Activated T-cell treated with anti-CD3 and anti-CD28 coated beads for 1 hour (primary cell): ENCODE results near the gene SLC9A9.
"Not testable (repeated sequence)": the region's sequence is repeated elsewhere in the genome, so short reads cannot be mapped to it uniquely, and the experiment has no call there.

Source experiments
- DNase-seq: peaks from one replicate; pipeline ENCODE4 v3.0.0-alpha.2; 2020; ENCODE audit warnings: low read depth

The SLC9A9 gene

DNA sequence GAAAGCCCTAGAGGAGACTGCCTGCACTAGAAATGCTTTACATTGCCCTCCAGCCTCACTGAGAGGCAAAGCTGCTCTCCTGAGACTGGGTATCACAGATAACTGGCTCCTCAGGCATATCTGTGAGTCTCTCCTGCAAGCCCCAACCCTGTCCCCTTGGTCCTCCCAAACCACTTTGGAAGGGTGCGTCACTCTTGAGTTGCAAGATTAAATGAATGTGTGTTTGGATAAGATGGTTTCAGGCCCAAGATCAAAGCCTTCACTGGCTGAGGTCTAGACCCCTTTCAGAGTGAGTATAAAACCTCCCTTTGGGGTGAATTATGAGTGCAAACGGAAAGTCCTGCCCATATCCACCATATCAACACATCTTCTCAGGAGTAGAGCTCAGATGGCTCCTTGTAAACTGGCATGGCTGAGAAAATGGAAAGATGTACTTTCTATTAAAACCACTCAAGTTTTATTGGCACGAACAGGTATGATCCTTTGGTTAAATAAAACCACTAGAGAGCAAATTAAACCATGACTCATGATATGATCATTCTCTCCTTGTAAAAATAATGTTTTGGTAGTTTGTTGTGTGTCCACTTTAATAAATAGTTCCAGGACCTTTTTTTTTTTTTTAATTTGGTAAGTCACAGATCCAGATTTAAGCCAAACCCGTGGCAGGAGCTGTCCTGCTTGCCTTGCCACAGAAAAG is 564.7 kb downstream of the SLC9A9 start:
- DNase-seq: no peak

DNA sequence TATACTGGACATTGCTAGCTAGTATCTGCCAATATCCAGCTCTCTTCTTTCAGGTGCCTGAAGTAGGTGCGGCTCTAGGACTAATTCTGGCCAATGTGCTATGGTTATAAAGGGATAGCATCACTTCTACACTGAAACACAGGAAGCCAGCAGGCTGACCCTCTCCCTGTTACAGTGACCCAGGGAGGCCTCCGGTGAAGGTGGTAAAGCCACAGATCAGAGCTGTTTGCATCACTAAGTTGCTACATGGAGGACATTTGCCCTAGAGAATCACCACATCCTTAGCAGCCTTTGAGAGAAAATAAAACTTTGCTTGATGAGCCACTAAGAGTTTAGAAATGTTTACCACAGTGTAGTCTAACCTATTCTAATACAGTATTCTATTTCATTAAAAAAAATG is 567.3 kb downstream of the SLC9A9 start:
- no peak for DNase-seq

DNA sequence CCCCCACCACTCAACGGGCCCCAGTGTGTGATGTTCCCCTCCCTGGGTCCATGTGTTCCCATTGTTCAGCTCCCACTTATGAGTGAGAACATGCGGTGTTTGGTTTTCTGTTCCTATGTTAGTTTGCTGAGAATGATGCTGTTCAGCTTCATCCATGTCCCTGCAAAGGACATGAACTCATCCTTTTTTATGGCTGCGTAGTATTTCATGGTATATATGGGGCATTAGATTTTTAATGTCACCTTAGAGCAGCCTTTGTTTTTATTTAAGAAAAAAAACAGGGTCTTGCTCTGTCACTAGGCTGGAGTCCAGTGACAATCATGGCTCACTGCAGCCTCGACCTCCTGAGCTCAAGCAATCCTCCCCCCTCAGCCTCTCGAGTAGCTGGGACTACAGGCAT is 568.7 kb downstream of the SLC9A9 start:
- DNase-seq: not testable (repeated sequence)

DNA sequence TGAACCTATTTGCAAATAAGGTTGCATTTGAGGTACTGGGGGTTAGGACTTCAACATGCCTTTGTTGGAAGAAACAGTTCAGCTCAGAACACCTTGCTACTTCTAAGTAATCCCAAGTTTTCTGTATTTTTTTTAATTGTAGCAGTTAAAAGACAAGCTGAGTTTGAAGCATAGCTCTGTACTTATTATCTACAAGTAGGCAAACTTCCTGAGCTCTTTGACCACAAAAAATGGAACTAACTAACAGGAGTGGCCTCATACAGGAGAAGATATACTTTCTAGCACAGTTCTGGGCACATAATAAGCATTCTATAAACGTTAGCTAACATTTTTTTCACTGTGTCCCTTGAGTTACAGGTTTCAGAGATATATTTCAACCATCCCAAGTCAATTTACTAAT is 569.5 kb downstream of the SLC9A9 start:
- DNase-seq: no peak

DNA sequence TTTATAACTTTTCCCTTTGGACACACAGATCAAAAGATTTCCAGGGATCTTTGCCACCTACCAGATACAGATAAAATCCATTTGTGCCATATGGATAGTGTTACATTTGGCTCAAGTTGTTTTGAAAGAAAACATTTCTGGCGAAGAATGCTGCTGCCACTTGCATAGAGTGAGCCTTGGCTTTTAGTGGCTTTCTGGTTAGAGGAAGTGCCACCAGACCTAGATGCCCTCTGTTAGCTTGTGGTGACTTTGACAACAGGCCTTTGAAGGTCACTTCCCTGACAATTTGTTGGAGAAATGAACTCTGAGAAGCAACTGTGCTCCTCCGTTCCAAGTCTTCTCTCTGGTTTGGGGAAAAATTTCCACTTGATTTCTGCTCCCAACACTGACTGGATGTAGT is 570.7 kb downstream of the SLC9A9 start:
- DNase-seq: no peak

GRCh38 chr3:143276592-143276991 is 571.7 kb downstream of the SLC9A9 start:
- DNase-seq: no peak

GRCh38 chr3:143273975-143274690 is 574.1 kb downstream of the SLC9A9 start:
- DNase-seq: no peak

- no peak for DNase-seq
These were observed 577.1 kb downstream of the SLC9A9 start for GRCh38 chr3:143271136-143271535.

DNA sequence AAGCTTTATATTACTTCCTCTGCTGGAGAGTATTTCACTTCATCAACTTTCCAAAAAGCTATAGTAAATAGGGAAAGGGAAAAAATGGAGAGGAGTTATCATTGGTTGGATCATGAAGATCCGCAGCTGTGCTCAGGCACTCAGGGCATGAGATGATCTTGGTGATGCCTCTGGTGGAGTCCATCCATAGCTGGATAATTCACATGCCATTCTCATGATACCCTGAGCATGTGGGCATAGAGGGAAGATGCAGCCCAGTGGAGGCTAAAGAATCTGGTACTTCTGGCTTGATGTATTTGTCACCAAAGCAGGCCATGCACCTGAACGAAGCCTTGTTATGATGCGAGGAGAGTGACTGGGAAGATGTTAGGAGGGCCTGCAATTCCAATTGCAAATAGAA is 578.5 kb downstream of the SLC9A9 start:
- no peak for DNase-seq

DNA sequence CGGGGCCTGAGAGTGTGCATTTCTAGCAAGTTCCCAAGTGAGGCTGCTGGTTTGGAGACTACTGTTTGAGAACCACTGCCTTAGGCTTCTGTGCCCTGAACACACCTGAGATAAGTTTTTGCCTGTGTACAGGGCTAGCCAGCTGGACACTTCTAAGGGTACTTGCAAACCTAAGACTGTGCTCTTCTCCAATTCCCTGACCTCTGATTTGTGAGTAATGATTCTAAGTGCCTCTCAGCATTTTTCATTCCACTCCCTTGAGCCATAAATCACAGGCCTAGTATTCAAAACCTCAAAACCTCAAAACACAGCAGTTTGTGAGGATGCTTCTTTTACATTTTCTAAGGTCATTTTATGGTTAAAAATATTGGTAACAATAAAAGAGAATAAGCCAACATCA is 580.3 kb downstream of the SLC9A9 start:
- no peak for DNase-seq

DNA sequence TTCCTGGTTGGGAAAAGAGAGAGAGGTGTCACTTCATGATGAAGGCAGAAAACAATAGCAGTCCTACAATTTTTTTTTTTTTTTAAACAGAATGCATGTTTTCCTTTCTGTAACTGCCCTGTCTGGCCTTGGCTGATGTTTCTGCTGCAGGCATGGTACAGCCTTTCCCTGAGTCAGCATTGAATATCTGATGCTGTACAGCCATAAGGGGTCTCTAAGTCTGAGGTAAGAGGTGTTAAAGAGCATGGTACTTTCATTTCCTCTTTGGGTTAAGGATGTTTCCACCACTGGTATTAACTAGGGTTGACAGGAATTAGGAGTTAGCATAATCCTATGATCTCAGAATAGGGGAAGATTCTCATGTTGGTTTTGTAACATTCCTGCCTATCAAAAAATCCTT is 581.3 kb downstream of the SLC9A9 start:
- no peak for DNase-seq

DNA sequence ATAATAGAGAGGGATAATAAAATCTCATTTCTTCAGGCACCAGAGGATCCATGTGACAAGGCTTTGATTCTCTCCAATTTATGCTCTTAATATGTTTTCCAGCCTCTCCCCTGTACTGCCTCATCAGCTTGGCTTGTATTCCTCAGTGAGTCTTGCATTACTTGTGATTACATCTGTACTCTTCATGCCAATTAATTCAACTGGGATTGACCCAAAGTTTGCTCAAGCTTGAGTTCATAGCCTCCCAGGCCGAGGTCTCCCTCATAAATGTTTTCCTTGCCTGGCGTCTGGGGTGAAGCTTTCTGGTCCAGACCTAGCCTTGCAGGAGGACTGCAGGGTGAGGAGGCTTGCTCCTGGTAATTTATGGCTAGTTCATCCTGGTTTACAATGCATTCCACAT is 581.8 kb downstream of the SLC9A9 start:
- DNase-seq: no peak

DNA sequence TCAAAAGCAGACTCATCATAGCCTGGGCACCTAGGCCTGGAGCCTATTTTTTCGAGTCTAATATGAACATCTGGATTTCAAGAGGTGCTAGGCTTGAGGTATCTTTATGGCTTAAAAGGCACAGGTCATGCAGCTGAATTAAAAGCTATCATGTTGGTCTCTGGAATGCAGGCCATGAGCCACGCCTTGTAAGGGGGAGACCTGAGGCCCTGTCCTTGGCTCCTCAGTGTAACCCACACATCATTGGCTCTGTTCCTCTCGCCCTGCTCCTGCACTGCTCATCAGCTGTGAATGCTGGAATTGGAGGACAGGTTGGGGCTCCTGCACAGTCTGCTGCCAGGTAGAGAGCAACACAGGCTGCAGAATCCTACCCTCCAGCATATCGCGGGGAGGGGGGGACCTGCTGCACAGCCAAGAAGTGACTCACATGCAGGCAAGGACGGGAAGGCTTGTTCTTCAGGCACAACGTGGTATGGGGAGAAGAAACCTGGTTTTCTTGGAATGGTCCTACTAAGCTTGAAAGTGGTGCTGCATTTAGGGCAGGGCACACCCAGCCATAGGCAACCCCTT is 582.7 kb downstream of the SLC9A9 start:
- DNase-seq: no peak

DNA sequence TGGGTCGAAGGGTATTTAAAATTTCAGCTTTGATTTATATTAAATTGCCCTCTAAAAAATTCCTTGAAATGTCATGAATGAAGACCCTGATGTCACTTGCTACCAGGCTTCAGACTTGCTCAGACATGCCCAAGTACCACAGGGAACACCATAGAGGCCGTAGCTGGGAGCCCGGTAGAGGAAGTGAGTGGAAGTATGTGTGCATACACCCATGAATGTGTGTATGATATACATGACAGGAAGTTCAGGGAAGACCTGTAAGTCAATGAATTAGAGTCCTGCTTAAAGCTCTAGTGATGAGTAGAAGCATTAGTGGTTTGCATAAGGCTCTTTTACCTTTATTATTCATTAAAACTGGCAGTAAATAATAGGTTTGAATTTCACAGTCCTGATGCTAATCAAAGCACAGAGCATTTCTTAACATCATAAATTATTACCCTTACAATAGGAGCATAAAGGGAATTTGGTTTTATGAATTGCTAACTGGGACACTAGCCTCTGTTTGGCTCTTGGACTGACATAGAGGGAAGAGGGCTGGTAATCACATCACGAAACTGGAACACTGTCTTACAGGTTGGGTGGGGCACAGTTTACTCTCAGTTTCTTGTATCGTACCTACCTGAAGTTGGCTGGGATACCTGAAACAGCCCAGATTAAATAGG is 584.3 kb downstream of the SLC9A9 start:
- no peak for DNase-seq

DNA sequence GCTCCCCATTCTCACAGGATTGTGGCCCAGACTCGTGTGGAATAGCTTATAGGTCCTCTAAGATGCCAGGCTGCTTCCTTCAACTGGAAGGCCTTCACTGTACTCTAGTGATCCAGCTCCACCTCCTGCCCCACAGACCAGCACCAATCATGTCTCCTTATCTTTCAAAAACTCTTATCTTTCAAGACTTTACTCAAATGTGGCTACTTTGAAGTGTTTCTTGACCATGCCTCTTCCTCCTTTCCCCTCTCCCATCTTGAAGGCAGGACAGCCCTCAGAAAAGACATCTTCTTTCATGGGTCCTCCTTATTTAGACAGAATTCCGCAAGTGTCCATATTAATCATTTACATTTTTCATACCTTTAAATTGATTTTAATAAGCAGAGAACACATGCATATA is 586.4 kb downstream of the SLC9A9 start:
- DNase-seq: no peak

- DNase-seq: no peak
These were observed 589.6 kb downstream of the SLC9A9 start for GRCh38 chr3:143258692-143259091.

GRCh38 chr3:143256416-143256815 is 591.9 kb downstream of the SLC9A9 start:
- DNase-seq: no peak

DNA sequence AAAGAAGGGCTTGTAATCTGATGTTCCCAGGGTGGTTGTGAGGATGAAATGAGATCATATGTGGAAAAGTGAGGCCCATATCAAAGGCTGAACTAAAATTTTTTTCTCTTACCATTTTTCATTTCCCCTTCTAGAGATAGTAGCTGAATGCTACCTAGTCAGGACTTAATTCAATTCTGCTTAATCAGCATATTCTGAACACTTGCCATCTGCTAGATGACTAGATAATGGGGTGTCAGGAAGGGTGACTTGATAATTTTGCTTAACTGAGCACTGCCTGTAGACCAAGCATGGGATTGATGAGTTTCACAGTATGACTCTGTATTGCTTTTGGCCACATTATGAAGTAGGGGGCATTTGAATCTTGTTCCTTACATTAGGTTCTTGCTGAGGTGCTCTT is 592.5 kb downstream of the SLC9A9 start:
- no peak for DNase-seq

DNA sequence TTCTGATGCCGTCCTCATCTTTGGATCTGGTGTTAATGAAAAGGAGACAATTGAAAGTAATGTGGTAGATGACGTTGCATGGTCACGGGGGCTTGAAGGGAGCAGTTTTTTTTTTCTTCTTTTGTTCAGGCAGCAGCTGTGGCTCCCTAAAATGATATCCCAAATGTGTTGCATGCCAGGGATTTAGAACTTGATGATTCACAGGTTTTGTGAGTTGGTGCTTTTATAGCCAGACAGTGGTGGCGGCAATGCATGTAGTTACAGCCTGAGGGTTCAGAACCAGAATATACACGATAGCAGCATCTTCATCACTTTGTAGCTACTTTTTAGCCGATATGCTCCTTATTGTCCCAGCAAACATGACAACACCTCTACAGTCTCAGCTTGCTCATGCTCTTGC is 595.3 kb downstream of the SLC9A9 start:
- DNase-seq: no peak

- DNase-seq: no peak
These were observed 599.3 kb downstream of the SLC9A9 start for GRCh38 chr3:143249014-143249413.

- DNase-seq: no peak
These were observed 601.2 kb downstream of the SLC9A9 start for GRCh38 chr3:143247073-143247472.

- DNase-seq: no peak
These were observed 602.6 kb downstream of the SLC9A9 start for GRCh38 chr3:143245692-143246091.

GRCh38 chr3:143244516-143245063 is 603.7 kb downstream of the SLC9A9 start:
- DNase-seq: no peak
